ENCODE measurements around the gene PRR36. TPM values are rescaled to one million over a fixed set of nuclear protein-coding genes. Genes with fewer than 3 reads are reported as not detected.
"Not testable (repeated sequence)": the region's sequence is repeated elsewhere in the genome, so short reads cannot be mapped to it uniquely, and the experiment has no call there.

PRR36 gene
- total and polyA plus RNA-seq, 5 donors from 2014 or later, result 0.05 to 0.22 (median 0.12) TPM; not detected in 2

DNA sequence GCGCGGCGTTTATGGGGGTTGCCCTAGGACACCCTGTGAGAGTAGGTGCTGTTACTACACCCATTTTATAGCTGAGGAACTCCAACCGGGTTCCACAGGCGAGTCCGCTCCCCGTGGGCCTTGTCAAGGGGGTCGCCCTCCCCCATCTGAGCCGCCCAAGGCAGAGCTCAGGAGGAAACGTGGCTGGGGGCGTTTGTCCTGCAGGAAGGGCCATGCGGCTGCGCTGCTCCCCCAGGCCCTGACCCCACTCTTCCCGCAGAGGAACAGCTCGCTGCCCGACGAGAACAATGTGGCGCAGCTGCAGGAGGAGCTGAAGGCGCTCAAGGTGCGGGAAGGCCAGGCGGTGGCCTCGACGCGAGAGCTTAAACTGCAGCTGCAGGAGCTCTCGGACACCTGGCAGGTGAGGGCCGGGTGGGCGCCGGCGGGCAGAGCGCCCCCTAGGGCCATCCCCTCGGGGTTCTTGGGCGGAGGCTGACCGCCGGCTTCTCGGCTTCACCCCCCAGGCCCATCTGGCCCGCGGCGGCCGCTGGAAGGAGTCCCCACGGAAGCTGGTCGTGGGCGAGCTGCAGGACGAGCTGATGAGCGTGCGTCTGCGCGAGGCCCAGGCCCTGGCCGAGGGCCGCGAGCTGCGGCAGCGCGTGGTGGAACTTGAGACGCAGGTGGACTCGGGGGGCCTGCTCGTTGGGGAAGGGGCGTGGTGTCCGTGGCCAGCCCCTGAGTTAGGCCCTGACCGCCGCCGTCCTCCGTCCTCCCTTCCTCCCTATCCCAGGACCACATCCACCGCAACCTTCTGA lies 12.4 kb downstream of the PRR36 start:
- Histone ChIP-seq H3K36me3 (ENCODE audit: control insufficient read depth, insufficient read depth, low read length) (no peaks in the 10 kb centered on the region), H3K4me1 (ENCODE audit: control insufficient read depth, insufficient read depth, low read length, poor library complexity, severe bottlenecking) (peaks cover 15% of the 10 kb centered on the region), H3K27ac (ENCODE audit: insufficient read depth, low read length, poor library complexity, severe bottlenecking) (no peak overlapping the region), H3K27me3 (ENCODE audit: control insufficient read depth, insufficient read depth, low read length) (peaks cover 3% of the 10 kb centered on the region), H3K4me3 (ENCODE audit: low read depth, low read length) (no peak overlapping the region), H3K9me3 (ENCODE audit: control insufficient read depth in 2 of 2, low read length in 2 of 2) (no peaks in the 10 kb centered on the region)
- Mint-ChIP-seq H3K27me3 (peaks cover 16% of the 10 kb centered on the region), H3K9me3 (peaks cover 0 to 2% (median 0%) of the 10 kb centered on the region in 7 donors), H3K27ac (no peak overlapping the region), H3K4me1 (peaks cover 0 to 26% (median 9%) of the 10 kb centered on the region in 4 donors), H3K4me3 (peak overlapping the region in 2 of 4 donors; percentile 43 to 61), H3K36me3 (no peaks in the 10 kb centered on the region)
- ATAC-seq (ENCODE audit: low read depth in 2 of 2) (no peak), DNase-seq (no peak)

DNA sequence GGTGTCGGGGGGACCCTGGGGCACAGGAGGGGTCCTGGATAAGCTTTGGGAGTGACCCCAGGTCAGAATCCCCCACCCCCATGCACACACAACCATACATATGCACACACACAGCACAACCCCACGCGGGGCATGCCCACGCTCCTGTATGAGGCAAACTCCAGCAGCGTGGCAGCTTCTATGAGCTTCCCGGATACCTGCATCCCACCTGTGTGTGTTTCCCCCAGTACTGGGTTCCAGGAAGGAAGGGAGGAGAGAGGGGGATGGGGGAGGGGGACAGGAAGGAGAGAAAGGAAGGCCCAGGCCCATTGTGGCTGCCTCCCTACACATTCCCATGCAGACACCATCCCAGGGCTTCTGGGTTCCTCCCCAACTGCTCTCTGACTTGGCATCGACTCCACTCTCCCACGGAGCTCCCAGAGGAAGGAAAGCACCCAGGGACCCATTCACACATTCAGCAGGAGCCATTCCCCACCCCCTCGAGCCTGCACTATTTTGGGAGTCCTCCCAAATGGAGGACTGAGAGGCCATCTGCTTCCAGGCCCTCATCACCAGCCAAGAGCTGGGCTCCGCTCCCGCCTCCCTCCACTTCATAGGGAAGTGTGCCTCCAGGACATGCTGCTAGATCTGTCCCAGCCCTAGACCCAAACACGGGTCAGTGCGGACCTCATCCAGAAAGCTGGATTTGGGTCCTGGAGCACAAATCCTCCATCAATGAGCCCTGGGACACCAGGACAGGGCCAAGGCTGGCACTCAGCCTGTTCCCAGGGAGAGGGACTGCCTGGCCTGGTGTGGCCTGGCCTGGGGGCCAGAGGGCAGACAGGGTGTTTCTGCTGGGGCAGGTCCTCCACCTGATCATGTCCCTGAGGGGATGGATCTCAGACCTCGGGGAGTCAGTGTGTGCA lies 13.2 kb downstream of the PRR36 start:
- H3K4me3 ChIP-seq (ENCODE audit: low read depth, low read length), result no peak overlapping the region
- peaks cover 0 to 26% (median 9%) of the 10 kb centered on the region in 4 donors for H3K4me1 Mint-ChIP-seq
- H3K27me3 ChIP-seq (ENCODE audit: control insufficient read depth, insufficient read depth, low read length), result peaks cover 3% of the 10 kb centered on the region
- H3K36me3 ChIP-seq (ENCODE audit: control insufficient read depth, insufficient read depth, low read length), result no peaks in the 10 kb centered on the region
- no peaks in the 10 kb centered on the region for H3K9me3 ChIP-seq (ENCODE audit: control insufficient read depth in 2 of 2, low read length in 2 of 2)
- H3K4me3 Mint-ChIP-seq, result peak overlapping the region in 3 of 4 donors; percentile 23 to 46 (median 29)
- peaks cover 15% of the 10 kb centered on the region for H3K4me1 ChIP-seq (ENCODE audit: control insufficient read depth, insufficient read depth, low read length, poor library complexity, severe bottlenecking)
- no peak for ATAC-seq (ENCODE audit: low read depth in 2 of 2)
- H3K27ac ChIP-seq (ENCODE audit: insufficient read depth, low read length, poor library complexity, severe bottlenecking), result no peak overlapping the region
- no peaks in the 10 kb centered on the region for H3K36me3 Mint-ChIP-seq
- peak overlapping the region in 1 of 3 donors; percentile 32 for H3K27ac Mint-ChIP-seq
- DNase-seq, result no peak
- H3K9me3 Mint-ChIP-seq, result peaks cover 0 to 2% (median 0%) of the 10 kb centered on the region in 7 donors
- peaks cover 16% of the 10 kb centered on the region for H3K27me3 Mint-ChIP-seq

GRCh38 chr19:7859831-7860713 lies 14.1 kb downstream of the PRR36 start:
- H3K36me3 ChIP-seq (ENCODE audit: control insufficient read depth, insufficient read depth, low read length), result no peaks in the 10 kb centered on the region
- H3K27me3 ChIP-seq (ENCODE audit: control insufficient read depth, insufficient read depth, low read length), result peaks cover 3% of the 10 kb centered on the region
- DNase-seq (no peak), ATAC-seq (ENCODE audit: low read depth in 2 of 2) (no peak)
- Mint-ChIP-seq H3K4me1 (peaks cover 0 to 20% (median 5%) of the 10 kb centered on the region in 4 donors), H3K27ac (no peak overlapping the region), H3K36me3 (no peaks in the 10 kb centered on the region), H3K27me3 (peaks cover 14% of the 10 kb centered on the region), H3K4me3 (no peak overlapping the region), H3K9me3 (peaks cover 0 to 2% (median 0%) of the 10 kb centered on the region in 7 donors)
- H3K4me1 ChIP-seq (ENCODE audit: control insufficient read depth, insufficient read depth, low read length, poor library complexity, severe bottlenecking), result peaks cover 15% of the 10 kb centered on the region
- H3K4me3 ChIP-seq (ENCODE audit: low read depth, low read length), result no peak overlapping the region
- no peak overlapping the region for H3K27ac ChIP-seq (ENCODE audit: insufficient read depth, low read length, poor library complexity, severe bottlenecking)
- H3K9me3 ChIP-seq (ENCODE audit: control insufficient read depth in 2 of 2, low read length in 2 of 2), result no peaks in the 10 kb centered on the region

DNA sequence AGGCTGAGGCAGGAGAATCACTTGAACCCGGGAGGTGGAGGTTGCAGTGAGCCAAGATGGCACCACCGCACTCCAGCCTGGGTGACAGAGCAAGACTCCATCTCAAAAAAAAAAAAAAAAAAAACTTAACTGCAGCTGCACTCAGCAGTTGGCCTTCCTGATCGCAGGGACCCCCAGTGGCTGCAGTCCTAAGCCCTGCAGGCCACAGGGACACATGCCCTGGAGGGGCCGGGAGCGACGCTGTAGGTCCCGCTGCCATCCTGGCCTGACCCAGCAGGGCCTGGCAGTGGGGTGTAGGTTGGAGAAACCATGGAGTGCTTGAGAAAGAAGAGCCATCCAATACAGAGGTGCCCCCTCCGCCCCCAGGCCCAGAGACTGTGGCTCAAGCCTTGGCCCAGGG lies 15.1 kb downstream of the PRR36 start:
- not testable (repeated sequence) for H3K27ac ChIP-seq (ENCODE audit: insufficient read depth, low read length, poor library complexity, severe bottlenecking); H3K4me3 Mint-ChIP-seq; H3K9me3 ChIP-seq (ENCODE audit: control insufficient read depth in 2 of 2, low read length in 2 of 2); H3K27me3 Mint-ChIP-seq; H3K9me3 Mint-ChIP-seq; H3K36me3 ChIP-seq (ENCODE audit: control insufficient read depth, insufficient read depth, low read length); H3K4me3 ChIP-seq (ENCODE audit: low read depth, low read length); H3K36me3 Mint-ChIP-seq; H3K27ac Mint-ChIP-seq; DNase-seq; ATAC-seq (ENCODE audit: low read depth in 2 of 2); H3K27me3 ChIP-seq (ENCODE audit: control insufficient read depth, insufficient read depth, low read length)
- H3K4me1 Mint-ChIP-seq, result peaks cover 0 to 15% (median under 1%) of the 10 kb centered on the region in 4 donors
- peaks cover 15% of the 10 kb centered on the region for H3K4me1 ChIP-seq (ENCODE audit: control insufficient read depth, insufficient read depth, low read length, poor library complexity, severe bottlenecking)

- peaks cover 19% of the 10 kb centered on the region for H3K4me1 ChIP-seq (ENCODE audit: control insufficient read depth, insufficient read depth, low read length, poor library complexity, severe bottlenecking)
- DNase-seq (peak in 1 of 3 donors; percentile 39), ATAC-seq (ENCODE audit: low read depth in 2 of 2) (no peak)
- peak overlapping the region in 2 of 4 donors; percentile 31 to 32 for H3K4me3 Mint-ChIP-seq
- peaks cover 3% of the 10 kb centered on the region for H3K27me3 ChIP-seq (ENCODE audit: control insufficient read depth, insufficient read depth, low read length)
- no peak overlapping the region for H3K4me3 ChIP-seq (ENCODE audit: low read depth, low read length)
- H3K9me3 Mint-ChIP-seq, result peaks cover 0 to 4% (median 0%) of the 10 kb centered on the region in 7 donors
- H3K27me3 Mint-ChIP-seq, result peaks cover 6% of the 10 kb centered on the region
- H3K9me3 ChIP-seq (ENCODE audit: control insufficient read depth in 2 of 2, low read length in 2 of 2), result no peaks in the 10 kb centered on the region
- H3K4me1 Mint-ChIP-seq, result peaks cover 0 to 13% (median 0%) of the 10 kb centered on the region in 4 donors
- H3K36me3 Mint-ChIP-seq, result no peaks in the 10 kb centered on the region
- no peaks in the 10 kb centered on the region for H3K36me3 ChIP-seq (ENCODE audit: control insufficient read depth, insufficient read depth, low read length)
- H3K27ac ChIP-seq (ENCODE audit: insufficient read depth, low read length, poor library complexity, severe bottlenecking), result no peak overlapping the region
- no peak overlapping the region for H3K27ac Mint-ChIP-seq
These were observed 15.9 kb downstream of the PRR36 start for GRCh38 chr19:7858109-7858770.

DNA sequence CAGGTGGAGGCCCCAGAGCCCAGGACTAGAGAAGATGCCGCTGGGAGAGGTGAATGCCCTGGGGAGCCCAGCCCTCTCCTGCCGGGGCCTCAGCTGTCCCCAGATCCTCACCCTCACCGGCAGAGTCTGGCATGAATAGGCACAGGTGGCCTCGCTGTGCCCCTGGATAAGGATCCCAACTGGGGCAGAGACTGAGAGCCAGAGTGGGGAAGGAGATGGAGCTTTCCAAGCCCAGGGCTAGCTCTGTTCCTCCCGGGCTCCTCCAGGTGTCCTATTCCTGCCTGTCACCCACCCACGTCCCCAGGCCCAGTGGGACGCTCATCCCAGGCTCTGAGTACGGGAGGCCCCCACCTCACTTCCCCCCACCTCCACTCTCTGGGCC lies 16.5 kb downstream of the PRR36 start:
- DNase-seq, result no peak
- no peak for ATAC-seq (ENCODE audit: low read depth in 2 of 2)

More for the DNA sequence above, 16.5 kb downstream of the PRR36 start:
- no peak overlapping the region for H3K27ac Mint-ChIP-seq
- Histone ChIP-seq H3K27me3 (ENCODE audit: control insufficient read depth, insufficient read depth, low read length) (peaks cover 3% of the 10 kb centered on the region), H3K36me3 (ENCODE audit: control insufficient read depth, insufficient read depth, low read length) (no peaks in the 10 kb centered on the region), H3K27ac (ENCODE audit: insufficient read depth, low read length, poor library complexity, severe bottlenecking) (no peak overlapping the region), H3K9me3 (ENCODE audit: control insufficient read depth in 2 of 2, low read length in 2 of 2) (no peaks in the 10 kb centered on the region), H3K4me3 (ENCODE audit: low read depth, low read length) (no peak overlapping the region), H3K4me1 (ENCODE audit: control insufficient read depth, insufficient read depth, low read length, poor library complexity, severe bottlenecking) (peaks cover 23% of the 10 kb centered on the region)
- H3K4me3 Mint-ChIP-seq, result no peak overlapping the region
- H3K27me3 Mint-ChIP-seq, result peaks cover 6% of the 10 kb centered on the region
- H3K36me3 Mint-ChIP-seq, result no peaks in the 10 kb centered on the region
- H3K4me1 Mint-ChIP-seq, result peaks cover 0 to 18% (median 1%) of the 10 kb centered on the region in 4 donors
- peaks cover 0 to 4% (median 0%) of the 10 kb centered on the region in 7 donors for H3K9me3 Mint-ChIP-seq
